Left colon (tissue), 2 donors: Measurements from ENCODE around the gene CERS6. TPM values are rescaled to one million over a fixed set of nuclear protein-coding genes. Genes with fewer than 3 reads are reported as not detected.
A peak's percentile ranks its signal among the peaks of the same experiment; 100 is the strongest.

ENCODE experiments used
- ATAC-seq: fragments of 200-7000 bp; cut with Tn5 transposase; one replicate; pipeline ENCODE4 v1.9.1; 2020; ENCODE audit warnings: mild to moderate bottlenecking, moderate library complexity
- DNase-seq, 2 donors: peaks; one replicate each; pipeline ENCODE4 v3.0.0-alpha.2; 2020
- intact Hi-C, 2 donors: fragments of 100-400 bp; cut with DNase I in 1 of 2; cut with micrococcal nuclease in 1 of 2; formaldehyde crosslinking; loops; one replicate each; pipeline versions ENCODE4 v1.11.2 to v1.14.0; 2022; cut with DNase I, micrococcal nuclease
- total RNA-seq, 2 donors: library from RNA; stranded (reverse); fragmentation: NEBNext Ultra II Directional; extraction: Animal tissue kit (Norgen Biotek cat#: 25700); gene quantifications; one replicate each; pipeline ENCODE4 v1.2.1, GENCODE V29; 2021
- donor health status: DM: no; HTN: no; CAD: no.
- donor health status: DM: yes; HTN: yes; CAD: no.

The CERS6 gene
- total RNA-seq, 2 donors from 2014 or later, result 64.4 to 67.2 TPM

DNA sequence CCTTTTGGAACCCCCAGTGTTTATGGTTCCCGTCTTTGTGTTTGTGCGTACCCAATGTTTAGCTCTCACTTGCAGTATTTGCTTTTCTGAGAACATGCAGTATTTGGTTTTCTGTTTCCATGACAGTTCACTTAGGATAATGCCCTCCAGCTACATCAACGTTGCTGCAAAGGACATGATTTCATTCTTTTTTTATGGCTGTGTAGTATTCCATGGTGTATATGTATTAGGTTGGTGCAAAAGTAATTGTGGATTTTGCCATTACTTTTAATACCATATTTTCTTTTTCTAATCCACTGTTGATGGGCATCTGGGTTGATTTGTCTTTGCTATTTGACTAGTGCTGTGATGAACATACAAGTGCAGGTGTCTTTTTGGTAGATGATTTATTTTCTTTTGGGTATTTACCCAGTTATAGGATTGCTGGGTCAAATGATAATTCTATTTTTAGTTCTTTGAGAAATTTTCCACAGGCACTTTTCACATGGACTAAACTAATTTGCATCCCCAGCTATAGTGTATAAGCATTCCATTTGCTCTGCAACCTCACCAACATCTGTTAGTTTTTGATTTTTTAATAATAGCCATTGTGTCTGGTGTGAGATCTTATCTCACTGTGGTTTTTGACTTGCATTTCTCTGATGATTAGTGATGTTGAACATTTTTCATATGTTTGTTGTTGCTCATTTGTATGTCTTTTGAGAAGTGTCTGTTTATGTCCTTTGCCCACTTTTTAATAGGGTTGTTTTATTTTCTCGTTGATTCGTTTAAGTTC lies 63.6 kb downstream of the CERS6 start:
- DNase-seq (no peak), ATAC-seq (no peak)
- intact Hi-C loops, result no loop called here

DNA sequence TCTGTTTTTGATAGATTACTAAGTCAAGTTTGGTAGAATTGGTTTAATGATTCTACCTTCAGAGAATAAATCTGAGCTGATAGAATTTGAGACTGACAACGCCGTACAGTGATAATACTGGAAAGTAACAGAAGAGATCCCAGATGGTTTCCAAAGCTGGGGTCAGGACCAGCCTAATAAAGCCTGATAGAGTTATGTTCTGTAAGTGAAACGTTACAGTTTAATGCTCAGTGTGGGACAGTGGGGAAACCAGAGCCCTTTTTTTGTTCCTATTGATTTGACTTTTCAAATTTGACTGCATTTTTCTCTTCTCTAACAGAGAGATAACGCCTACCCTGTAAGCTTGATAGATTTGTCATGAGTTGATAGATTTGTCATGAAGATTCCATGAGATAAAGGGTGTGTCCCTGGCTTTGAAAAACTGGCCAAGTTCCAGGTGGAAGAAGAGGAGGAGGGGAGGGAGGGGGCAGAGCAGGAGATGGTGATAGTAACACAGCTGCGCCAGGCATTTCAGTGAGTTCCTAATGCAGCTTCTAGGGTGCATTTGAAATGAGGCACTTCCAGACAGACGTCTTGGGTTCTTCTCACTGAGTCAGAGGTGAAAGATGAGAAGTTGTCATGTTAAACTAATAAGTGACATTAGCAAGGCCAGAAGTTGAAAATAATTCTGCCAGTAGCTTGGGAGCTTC lies 65.1 kb downstream of the CERS6 start:
- DNase-seq, result no peak
- intact Hi-C loops, result no loop called here
- peak; percentile 29 for ATAC-seq

GRCh38 chr2:168522446-168522845 lies 66.4 kb downstream of the CERS6 start:
- ATAC-seq (no peak), DNase-seq (no peak)
- intact Hi-C loops, result no loop called here

DNA sequence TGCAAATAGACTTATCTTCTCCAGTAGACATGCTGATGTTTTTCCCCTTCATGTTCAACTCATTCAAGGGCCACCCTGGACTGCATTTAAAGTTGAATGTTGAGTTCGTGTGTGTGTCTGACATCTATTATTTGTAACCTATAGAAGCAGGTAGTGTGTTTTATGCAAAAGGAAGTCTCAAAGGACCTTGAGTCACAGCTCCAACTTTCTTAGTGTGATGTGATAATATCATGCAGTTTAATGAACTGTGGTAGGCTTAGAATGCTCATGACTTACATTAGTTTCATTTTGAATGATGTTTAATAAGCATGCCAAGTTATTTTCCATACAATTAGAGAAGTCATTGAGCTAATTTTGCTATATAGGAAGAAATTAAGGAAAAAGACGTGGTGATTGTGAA lies 67.9 kb downstream of the CERS6 start:
- intact Hi-C loops, result no loop called here
- ATAC-seq, result no peak
- no peak for DNase-seq

DNA sequence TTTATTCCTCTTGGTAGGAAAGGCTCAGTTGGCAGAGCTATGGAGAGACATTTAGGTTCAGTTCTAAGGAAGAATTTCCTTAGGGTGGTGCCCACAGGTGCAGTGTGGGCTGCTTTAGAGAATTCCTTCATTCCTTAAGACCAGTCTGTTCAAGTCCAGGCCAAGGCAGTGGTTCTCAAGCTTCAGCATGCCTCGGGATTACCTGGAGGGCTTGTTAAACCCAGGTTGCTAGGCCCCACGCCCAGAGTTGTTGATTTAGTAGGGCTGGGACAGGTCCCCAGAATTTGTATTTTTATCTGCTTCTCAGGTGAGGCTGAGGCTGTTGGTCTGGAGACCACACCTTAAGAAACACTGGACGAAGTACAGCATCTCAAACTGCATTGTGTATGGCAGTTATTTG lies 68.9 kb downstream of the CERS6 start:
- ATAC-seq, result peak; percentile 80

GRCh38 chr2:168525716-168526446 lies 69.8 kb downstream of the CERS6 start:
- intact Hi-C loops, result no loop called here
- ATAC-seq (no peak), DNase-seq (no peak)

More for the DNA sequence above, 68.9 kb downstream of the CERS6 start:
- intact Hi-C loops, result no loop called here
- peak; percentile 34 to 47 for DNase-seq

- intact Hi-C loops, result no loop called here
- ATAC-seq (no peak), DNase-seq (no peak)
Measured at GRCh38 chr2:168526641-168527040, 70.6 kb downstream of the CERS6 start.

GRCh38 chr2:168528016-168528415 lies 71.9 kb downstream of the CERS6 start:
- DNase-seq, result no peak
- intact Hi-C loops, result no loop called here

GRCh38 chr2:168528469-168528868 lies 72.4 kb downstream of the CERS6 start:
- ATAC-seq (no peak), DNase-seq (no peak)
- intact Hi-C loops, result no loop called here

More at GRCh38 chr2:168528016-168528415, 71.9 kb downstream of the CERS6 start:
- no peak for ATAC-seq

GRCh38 chr2:168529054-168529833 lies 73.2 kb downstream of the CERS6 start:
- DNase-seq (no peak), ATAC-seq (no peak)
- intact Hi-C loops, result no loop called here

- no peak for ATAC-seq
- intact Hi-C loops, result no loop called here
Measured at GRCh38 chr2:168529900-168530561, 74.0 kb downstream of the CERS6 start.

DNA sequence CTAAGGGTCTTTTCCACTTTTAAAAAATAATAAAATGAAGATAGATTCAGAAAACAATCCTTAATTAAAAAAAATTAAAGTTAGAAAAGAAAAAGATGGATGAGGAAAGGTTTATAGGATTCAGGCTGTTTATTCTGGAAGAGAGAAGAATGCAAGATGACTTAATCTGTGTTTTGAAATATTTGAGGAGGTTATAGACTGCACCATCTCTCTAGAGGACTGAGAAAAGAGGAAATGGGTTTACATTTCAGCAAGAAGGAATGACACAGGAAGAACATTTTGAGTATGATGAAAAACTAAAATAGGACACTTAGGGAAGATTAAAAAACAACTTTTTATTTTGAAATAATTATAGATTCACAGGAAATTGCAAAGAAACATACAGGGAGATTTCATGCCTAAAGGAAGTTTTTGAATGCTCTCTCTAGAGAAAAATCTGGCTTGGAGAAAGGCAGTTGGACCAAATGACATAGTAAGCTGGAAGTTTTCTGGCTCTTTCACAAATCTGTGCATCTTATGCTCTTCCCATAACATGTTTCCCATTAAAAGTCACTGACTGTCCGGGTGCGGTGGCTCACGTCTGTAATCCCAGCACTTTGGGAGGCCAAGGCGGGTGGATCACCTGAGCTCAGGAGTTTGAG lies 75.0 kb downstream of the CERS6 start:
- ATAC-seq (no peak), DNase-seq (no peak)
- intact Hi-C loops, result no loop called here

More at GRCh38 chr2:168529900-168530561, 74.0 kb downstream of the CERS6 start:
- DNase-seq, result no peak

DNA sequence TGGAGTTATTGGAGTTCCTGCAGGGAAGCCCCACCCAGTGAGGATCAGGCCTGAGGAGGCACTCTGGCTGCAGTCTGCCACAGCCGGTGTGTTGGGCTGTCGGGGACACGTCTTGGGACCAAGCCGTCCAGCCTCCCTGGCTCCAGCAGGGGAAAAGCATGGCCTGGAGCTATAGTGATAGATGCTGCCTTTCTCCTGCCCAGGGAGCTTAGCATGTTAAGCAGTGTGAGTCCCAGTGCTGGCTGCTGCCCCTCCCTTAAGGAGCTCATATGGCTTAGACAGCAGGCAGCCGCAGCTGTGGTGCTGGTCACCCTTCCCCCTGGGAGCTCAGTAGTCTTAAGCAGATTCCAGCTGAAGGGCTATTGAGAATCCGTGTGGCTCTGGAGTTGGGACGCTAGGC lies 78.9 kb downstream of the CERS6 start:
- DNase-seq, result no peak
- ATAC-seq, result no peak
- intact Hi-C loops, result no loop called here

DNA sequence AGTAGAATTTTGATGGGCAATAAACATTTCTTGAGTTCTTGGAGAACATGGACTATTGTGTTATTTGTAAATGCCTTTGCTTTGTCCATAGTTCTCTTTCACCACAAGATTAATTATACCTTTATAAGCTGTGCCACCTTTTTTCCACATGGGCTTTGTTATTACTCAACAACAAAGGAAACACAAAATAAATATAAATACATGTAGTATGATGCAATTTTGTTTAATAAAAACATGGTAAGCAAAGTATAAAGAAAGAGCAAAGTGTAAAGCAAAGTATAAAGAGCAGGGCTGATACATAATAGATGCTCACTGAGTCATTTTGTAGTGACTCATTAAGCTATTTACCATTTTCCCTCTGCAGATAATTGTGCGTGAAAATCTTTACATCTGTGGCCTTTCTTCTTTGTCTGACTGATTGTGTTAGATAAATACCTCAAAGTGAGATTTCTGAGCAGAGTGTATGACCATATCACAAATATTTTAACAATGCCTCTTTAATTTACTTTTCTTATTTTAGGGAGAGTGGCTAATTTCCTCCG lies 80.9 kb downstream of the CERS6 start:
- ATAC-seq, result peak; percentile 37
- intact Hi-C loops, result no loop called here
- DNase-seq, result no peak

- no peak for ATAC-seq
- no peak for DNase-seq
- intact Hi-C loops, result no loop called here
Measured at GRCh38 chr2:168538133-168538532, 82.1 kb downstream of the CERS6 start.

DNA sequence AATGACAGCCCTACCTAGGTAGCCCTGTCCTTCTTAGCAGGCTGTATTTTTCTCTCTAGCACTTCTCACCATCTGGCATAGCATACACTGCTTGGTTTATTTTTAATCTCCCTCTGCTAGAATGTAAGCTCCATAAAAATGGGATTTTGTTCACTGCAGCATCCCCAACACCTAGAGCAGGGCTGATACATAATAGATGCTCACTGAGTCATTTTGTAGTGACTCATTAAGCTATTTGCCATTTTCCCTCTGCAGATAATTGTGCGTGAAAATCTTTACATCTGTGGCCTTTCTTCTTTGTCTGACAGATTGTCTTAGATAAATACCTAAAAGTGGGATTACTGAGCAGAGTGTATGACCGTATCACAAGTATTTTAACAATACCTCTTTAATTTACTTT lies 82.5 kb downstream of the CERS6 start:
- DNase-seq (no peak), ATAC-seq (no peak)
- intact Hi-C loops, result no loop called here

GRCh38 chr2:168539945-168540344 lies 83.9 kb downstream of the CERS6 start:
- ATAC-seq (no peak), DNase-seq (no peak)
- intact Hi-C loops, result no loop called here

DNA sequence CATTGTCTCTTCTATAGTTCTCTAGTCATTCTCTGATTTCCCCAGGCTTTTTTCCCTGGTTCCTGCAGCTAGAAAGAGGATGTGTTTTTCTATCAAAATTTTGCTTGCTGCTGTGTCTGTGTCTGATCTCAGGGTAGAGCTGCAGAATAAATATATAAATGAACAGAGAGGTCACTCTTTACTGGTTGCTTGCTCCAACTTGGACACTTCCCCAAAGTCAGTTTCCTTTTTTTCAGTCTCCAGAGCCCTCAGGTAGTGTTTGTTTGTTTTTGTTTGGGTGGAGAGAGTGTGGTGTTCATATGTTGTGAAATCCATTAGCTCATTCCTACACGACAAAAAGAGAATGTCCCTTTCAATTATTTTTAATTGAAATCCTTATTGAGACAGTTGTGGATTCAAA lies 85.8 kb downstream of the CERS6 start:
- intact Hi-C loops, result no loop called here
- DNase-seq (no peak), ATAC-seq (peak; percentile 26)
